Measurements from ENCODE around the gene MRPL4. TPM values are rescaled to one million over a fixed set of nuclear protein-coding genes. Genes with fewer than 3 reads are reported as not detected.
"Not testable (repeated sequence)": the region's sequence is repeated elsewhere in the genome, so short reads cannot be mapped to it uniquely, and the experiment has no call there.

MRPL4 gene
- total RNA-seq, 2 experiments from 2014 or later, result 157 to 161 TPM

GRCh38 chr19:10277795-10278589 is 26.0 kb downstream of the MRPL4 start:
- POLR2A ChIA-PET, result interaction anchor here (0.7 kb wide), 1 partner anchor 103 kb away, joined by 8 read pairs; the partner anchor contains the start of gene TYK2
- CTCF ChIA-PET, result interaction anchor here (1.2 to 1.5 kb wide), 2 partner anchors 19 to 113 kb away, joined by 4 to 5 read pairs; no protein-coding TSS in a partner anchor

- CTCF ChIA-PET, result interaction anchor here (0.6 to 1.5 kb wide), 3 partner anchors 20 to 420 kb away, joined by 4 to 5 read pairs (median 5); no protein-coding TSS in a partner anchor
- POLR2A ChIA-PET, result interaction anchor here (0.5 to 2.0 kb wide), 4 partner anchors 10 to 1761 kb away, joined by 3 to 12 read pairs (median 6); partner anchors contain the start of gene ICAM5
These were observed 26.9 kb downstream of the MRPL4 start for GRCh38 chr19:10278935-10279334.

DNA sequence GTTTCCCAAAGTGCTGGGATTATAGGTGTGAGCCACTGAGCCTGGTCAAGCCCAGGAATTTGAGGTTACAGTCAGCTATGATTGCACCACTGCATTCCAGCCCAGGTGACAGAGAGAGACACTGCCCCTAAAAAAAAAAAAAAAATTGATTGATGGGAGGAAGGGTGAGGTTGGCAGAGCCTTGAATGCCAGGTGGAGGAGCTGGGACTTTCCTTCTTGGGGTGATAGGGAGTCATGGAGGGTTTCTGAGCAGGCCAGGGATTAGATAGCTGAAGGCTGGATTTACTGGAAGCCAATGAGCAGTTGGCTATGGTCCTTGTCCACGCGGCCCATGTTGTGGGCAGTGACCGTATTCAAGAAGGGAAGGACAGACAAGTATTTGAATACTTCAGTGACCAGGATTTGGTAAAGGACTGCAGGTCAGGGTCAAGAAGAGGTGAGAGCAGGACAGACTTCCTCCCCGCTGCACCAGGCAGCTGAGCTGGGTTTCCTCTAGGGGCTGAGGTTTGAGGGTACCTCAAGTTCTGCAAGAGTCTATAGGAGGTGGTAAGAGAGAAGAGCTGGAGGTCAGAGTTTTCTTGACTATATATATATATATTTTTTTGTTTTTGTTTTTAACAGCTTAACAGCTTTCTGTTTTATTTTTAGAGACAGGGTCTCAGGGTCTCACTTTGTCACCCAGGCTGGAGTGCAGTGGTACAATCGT is 27.9 kb downstream of the MRPL4 start:
- ChIA-PET CTCF (interaction anchor here (0.8 to 2.0 kb wide), 5 partner anchors 9 to 124 kb away, joined by 3 to 12 read pairs (median 4); partner anchors contain the start of genes CDC37 and ICAM1), POLR2A (interaction anchor here (0.6 to 2.0 kb wide), 6 partner anchors 9 to 54 kb away, joined by 3 to 12 read pairs (median 4); partner anchors contain the start of genes ICAM1, ICAM5 and RAVER1)

- CTCF ChIA-PET, result interaction anchor here (0.6 to 3.0 kb wide), 2 partner anchors 11 to 99 kb away, joined by 5 to 8 read pairs; partner anchors contain the start of gene ICAM1
These were observed 30.0 kb downstream of the MRPL4 start for GRCh38 chr19:10282043-10282442.

GRCh38 chr19:10283301-10284064 is 31.5 kb downstream of the MRPL4 start:
- ChIA-PET CTCF (interaction anchor here (1.6 to 3.0 kb wide), 2 partner anchors 12 to 24 kb away, joined by 5 to 8 read pairs; partner anchors contain the start of gene ICAM1), POLR2A (interaction anchor here (0.6 kb wide), 2 partner anchors 24 to 56 kb away, joined by 3 to 8 read pairs; no protein-coding TSS in a partner anchor)

More at GRCh38 chr19:10282043-10282442, 30.0 kb downstream of the MRPL4 start:
- POLR2A ChIA-PET, result not testable (repeated sequence)

DNA sequence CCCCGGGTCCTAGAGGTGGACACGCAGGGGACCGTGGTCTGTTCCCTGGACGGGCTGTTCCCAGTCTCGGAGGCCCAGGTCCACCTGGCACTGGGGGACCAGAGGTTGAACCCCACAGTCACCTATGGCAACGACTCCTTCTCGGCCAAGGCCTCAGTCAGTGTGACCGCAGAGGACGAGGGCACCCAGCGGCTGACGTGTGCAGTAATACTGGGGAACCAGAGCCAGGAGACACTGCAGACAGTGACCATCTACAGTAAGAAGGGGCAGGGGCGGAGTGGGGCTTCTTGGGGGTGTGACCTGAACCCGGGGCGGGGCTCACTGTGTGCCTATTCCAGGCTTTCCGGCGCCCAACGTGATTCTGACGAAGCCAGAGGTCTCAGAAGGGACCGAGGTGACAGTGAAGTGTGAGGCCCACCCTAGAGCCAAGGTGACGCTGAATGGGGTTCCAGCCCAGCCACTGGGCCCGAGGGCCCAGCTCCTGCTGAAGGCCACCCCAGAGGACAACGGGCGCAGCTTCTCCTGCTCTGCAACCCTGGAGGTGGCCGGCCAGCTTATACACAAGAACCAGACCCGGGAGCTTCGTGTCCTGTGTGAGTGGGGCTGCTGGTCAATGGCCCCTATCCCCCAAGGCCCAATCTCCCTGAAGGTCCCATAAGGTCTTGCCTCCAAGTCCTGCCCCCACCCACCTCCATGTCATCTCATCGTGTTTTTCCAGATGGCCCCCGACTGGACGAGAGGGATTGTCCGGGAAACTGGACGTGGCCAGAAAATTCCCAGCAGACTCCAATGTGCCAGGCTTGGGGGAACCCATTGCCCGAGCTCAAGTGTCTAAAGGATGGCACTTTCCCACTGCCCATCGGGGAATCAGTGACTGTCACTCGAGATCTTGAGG is 32.3 kb downstream of the MRPL4 start:
- CTCF ChIA-PET, result interaction anchor here (1.6 to 6.2 kb wide), 3 partner anchors 13 to 25 kb away, joined by 5 to 47 read pairs (median 8); partner anchors contain the start of gene ICAM1
- POLR2A ChIA-PET, result interaction anchor here (6.0 kb wide), 1 partner anchor 13 kb away, joined by 45 read pairs; the partner anchor contains the start of gene ICAM1

- ChIA-PET CTCF (interaction anchor here (1.6 to 6.2 kb wide), 2 partner anchors 15 to 26 kb away, joined by 5 to 47 read pairs; partner anchors contain the start of gene ICAM1), POLR2A (interaction anchor here (6.0 kb wide), 1 partner anchor 14 kb away, joined by 45 read pairs; the partner anchor contains the start of gene ICAM1)
These were observed 32.9 kb downstream of the MRPL4 start for GRCh38 chr19:10284960-10285278.

DNA sequence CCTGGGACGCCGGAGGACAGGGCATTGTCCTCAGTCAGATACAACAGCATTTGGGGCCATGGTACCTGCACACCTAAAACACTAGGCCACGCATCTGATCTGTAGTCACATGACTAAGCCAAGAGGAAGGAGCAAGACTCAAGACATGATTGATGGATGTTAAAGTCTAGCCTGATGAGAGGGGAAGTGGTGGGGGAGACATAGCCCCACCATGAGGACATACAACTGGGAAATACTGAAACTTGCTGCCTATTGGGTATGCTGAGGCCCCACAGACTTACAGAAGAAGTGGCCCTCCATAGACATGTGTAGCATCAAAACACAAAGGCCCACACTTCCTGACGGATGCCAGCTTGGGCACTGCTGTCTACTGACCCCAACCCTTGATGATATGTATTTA is 33.4 kb downstream of the MRPL4 start:
- POLR2A ChIA-PET, result interaction anchor here (6.0 kb wide), 1 partner anchor 14 kb away, joined by 45 read pairs; the partner anchor contains the start of gene ICAM1
- CTCF ChIA-PET, result interaction anchor here (0.9 to 6.2 kb wide), 3 partner anchors 15 to 131 kb away, joined by 3 to 47 read pairs (median 7); partner anchors contain the start of gene ICAM1

GRCh38 chr19:10286803-10287737 is 35.1 kb downstream of the MRPL4 start, which contains the start of gene ICAM4:
ICAM4 (plus strand) TSS chr19:10286955; CDS start chr19:10287013, 58 bp downstream.
- ChIA-PET POLR2A (interaction anchor here (0.7 to 6.0 kb wide), 3 partner anchors 16 to 94 kb away, joined by 3 to 45 read pairs (median 6); partner anchors contain the start of genes ICAM1 and TYK2), CTCF (interaction anchor here (0.5 to 6.2 kb wide), 6 partner anchors 17 to 167 kb away, joined by 3 to 47 read pairs (median 6); partner anchors contain the start of gene ICAM1)

DNA sequence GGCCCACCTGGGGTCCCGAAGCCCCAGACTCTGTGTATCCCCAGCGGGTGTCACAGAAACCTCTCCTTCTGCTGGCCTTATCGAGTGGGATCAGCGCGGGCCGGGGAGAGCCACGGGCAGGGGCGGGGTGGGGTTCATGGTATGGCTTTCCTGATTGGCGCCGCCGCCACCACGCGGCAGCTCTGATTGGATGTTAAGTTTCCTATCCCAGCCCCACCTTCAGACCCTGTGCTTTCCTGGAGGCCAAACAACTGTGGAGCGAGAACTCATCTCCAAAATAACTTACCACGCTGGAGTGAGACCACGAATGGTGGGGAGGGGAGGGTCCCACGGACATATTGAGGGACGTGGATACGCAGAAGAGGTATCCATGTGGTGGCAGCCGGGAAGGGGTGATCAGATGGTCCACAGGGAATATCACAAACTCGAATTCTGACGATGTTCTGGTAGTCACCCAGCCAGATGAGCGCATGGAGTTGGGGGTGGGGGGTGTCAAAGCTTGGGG is 36.7 kb downstream of the MRPL4 start:
- ChIA-PET POLR2A (interaction anchor here (1.0 to 6.0 kb wide), 3 partner anchors 9 to 92 kb away, joined by 4 to 45 read pairs (median 12); partner anchors contain the start of genes ICAM1 and TYK2), CTCF (interaction anchor here (0.6 to 6.2 kb wide), 9 partner anchors 8 to 102 kb away, joined by 3 to 47 read pairs (median 4); partner anchors contain the start of gene ICAM1)

DNA sequence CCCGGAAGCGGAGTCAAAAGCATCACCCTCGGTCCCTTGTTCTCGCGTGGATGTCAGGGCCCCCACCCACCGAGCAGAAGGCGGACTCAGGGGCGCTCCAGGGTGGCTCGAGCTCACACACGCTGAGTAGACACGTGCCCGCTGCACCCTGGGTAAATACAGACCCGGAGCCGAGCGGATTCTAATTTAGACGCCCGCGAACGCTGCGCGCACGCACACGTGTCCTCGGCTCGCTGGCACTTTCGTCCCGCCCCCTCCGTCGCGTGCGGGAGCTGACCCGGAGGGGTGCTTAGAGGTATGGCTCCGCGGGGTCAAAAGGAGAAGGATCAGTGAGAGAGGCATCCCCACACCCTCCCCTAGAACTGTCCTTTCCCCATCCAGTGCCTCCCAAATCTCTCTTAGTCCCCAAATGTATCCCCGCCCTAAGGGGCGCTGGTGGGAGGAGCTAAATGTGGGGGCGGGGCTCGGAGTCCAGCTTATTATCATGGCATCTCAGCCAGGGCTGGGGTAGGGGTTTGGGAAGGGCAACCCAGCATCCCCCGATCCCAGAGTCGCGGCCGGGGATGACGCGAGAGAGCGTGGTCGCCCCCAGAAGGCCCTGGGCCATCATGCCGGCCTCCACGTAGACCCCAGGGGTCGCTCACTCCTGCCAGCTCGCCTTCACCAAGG is 37.3 kb downstream of the MRPL4 start:
- ChIA-PET CTCF (interaction anchor here (0.6 to 6.2 kb wide), 12 partner anchors 9 to 114 kb away, joined by 3 to 47 read pairs (median 4); partner anchors contain the start of gene ICAM1), POLR2A (interaction anchor here (0.6 to 6.0 kb wide), 4 partner anchors 9 to 91 kb away, joined by 4 to 45 read pairs (median 8); partner anchors contain the start of genes ICAM1 and TYK2)

GRCh38 chr19:10289836-10290356 is 37.9 kb downstream of the MRPL4 start, which contains the start of gene ICAM5:
ICAM5 (plus strand) TSS chr19:10289952; CDS start chr19:10290044, 92 bp downstream.
- ChIA-PET POLR2A (interaction anchor here (0.6 to 6.0 kb wide), 4 partner anchors 10 to 91 kb away, joined by 4 to 45 read pairs (median 8); partner anchors contain the start of genes ICAM1 and TYK2), CTCF (interaction anchor here (0.6 to 6.2 kb wide), 9 partner anchors 16 to 114 kb away, joined by 3 to 47 read pairs (median 4); partner anchors contain the start of gene ICAM1)

GRCh38 chr19:10290357-10290875 is 38.4 kb downstream of the MRPL4 start:
- POLR2A ChIA-PET, result interaction anchor here (2.1 kb wide), 1 partner anchor 20 kb away, joined by 12 read pairs; the partner anchor contains the start of gene ICAM1
- CTCF ChIA-PET, result interaction anchor here (0.6 to 6.2 kb wide), 5 partner anchors 20 to 100 kb away, joined by 3 to 47 read pairs (median 4); partner anchors contain the start of gene ICAM1

Data from activated CD8-positive, alpha-beta memory T cell treated with anti-CD3 and anti-CD28 coated beads for 36 hours (primary cell).